HG03064 (cell line): ENCODE data around the gene FNDC10.

ENCODE experiments used
- ATAC-seq: cut with Tn5 transposase; IDR thresholded peaks from one replicate; pipeline ENCODE4 v1.9.1; 2021; ENCODE audit warnings: low read depth; ENCODE audit not compliant: unreplicated experiment

FNDC10 gene

DNA sequence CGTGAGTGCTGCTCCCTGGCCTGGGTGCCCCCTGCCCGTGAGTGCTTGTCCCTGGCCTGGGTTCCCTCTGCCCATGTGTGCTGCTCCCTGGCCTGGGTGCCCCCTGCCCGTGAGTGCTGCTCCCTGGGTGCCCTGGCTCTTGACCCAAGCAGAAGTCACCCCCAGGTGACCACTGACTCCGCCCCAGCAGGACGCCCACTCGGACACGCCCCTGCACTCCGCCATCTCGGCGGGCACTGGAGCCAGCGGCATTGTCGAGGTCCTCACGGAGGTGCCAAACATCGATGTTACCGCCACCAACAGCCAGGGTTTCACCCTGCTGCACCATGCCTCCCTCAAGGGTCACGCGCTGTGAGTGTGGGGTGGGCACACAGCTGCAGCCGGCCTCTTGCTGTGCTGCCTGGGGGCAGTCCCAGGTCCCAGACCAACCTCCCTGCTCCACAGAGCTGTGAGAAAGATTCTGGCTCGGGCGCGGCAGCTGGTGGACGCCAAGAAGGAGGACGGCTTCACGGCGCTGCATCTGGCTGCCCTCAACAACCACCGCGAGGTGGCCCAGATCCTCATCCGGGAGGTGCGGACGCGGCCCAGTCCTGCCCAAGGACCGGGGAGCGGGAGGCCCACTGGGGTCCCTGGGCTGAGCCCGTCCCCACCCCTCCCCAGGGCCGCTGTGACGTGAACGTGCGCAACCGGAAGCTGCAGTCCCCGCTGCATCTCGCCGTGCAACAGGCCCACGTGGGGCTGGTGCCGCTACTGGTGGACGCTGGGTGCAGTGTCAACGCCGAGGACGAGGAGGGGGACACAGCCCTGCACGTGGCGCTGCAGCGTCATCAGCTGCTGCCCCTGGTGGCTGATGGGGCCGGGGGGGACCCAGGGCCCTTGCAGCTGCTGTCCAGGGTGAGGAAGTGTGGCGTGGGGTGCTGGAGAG, 28.2 kb upstream of the FNDC10 start:
- ATAC-seq = no peak

GRCh38 chr1:1627261-1627828, 27.4 kb upstream of the FNDC10 start:
- ATAC-seq = no peak

DNA sequence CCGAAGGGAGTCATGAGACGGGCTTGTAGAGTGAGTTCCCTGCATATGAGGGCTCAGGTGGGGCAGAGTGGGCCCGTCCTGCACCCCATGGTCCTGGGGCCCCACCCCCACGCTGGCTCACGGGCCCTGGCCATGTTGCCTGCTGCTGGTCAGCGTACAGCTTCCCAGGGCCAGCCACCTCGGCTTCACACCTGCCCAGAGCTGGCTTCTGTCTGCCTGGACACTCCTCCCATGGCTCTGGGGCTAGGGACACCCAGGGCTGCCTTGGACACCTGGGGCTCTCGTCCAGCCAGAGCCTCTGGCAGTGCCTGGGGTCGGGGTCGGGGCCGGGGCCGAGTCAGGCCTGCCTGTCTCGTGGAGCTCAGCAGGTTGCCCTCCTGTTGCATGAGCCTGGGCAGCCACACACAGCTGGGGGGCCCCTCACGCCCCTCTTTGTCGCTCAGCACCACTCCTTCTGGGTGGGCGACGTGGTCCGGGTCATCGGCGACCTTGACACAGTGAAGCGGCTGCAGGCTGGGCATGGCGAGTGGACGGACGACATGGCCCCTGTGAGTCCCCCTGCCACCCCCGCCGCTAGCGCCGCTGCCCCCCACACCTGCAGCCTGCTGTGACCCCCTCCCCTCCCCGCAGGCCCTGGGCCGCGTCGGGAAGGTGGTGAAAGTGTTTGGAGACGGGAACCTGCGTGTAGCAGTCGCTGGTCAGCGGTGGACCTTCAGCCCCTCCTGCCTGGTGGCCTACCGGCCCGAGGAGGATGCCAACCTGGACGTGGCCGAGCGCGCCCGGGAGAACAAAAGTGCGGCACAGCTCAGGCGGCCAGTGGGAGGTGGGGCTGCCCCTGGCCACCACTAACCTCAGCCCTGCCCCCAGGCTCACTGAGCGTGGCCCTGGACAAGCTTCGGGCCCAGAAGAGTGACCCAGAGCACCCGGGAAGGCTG, 26.5 kb upstream of the FNDC10 start:
- ATAC-seq = no peak

DNA sequence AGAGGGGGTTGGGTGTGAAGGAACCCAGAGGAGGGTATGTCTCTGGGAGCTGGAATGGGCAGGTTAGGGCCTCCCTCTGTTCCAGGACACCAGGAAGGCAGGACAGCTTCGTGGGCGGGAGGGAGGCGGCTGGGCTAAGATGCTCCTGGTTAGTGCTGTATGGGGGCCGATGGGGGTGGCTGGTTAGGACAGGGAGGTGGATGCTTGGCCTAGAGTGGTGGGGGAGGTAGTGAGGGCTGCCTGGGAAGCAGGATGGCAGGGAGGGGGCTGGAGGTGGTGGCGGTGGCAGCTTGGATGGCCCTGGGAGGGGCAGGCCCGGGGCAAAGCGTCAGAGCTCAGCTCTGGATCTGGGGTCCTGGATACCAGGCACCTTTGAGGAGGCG, 25.9 kb upstream of the FNDC10 start:
- no peak for ATAC-seq

GRCh38 chr1:1625404-1625775, 25.5 kb upstream of the FNDC10 start:
- ATAC-seq = no peak

DNA sequence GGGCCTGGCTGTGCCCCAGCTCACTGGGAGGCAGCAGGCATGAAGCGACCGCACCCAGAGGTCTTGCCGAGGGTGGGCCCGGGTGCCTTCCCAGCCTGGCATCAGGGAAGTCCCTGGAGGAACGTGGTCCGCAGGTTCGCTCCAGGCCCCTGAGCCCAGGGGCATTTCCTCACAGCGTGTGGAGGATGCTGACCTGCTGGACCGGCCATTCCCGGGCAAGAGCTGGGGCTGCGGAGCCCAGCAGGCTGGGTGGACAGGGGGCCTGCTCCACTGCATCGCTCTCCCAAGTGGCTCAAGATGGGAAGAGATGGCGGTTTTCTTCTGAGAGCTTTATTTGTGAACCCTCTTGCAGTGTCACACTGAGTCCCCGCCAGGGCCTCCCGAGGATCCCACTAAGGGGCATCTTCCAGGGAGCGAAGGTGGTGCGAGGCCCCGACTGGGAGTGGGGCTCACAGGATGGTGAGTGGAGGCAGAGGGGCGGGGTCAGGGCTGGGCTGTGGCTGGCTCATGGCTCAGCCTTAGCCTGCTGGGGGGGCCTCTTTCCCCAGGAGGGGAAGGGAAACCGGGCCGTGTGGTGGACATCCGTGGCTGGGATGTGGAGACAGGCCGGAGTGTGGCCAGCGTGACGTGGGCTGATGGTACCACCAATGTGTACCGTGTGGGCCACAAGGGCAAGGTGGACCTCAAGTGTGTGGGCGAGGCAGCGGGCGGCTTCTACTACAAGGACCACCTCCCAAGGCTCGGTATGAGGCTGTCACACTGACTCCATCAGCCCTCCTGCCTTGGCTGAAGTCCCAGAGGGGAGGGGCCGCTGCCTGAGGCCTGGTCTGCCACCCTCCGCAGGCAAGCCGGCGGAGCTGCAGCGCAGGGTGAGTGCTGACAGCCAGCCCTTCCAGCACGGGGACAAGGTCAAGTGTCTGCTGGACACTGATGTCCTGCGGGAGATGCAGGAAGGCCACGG, 24.8 kb upstream of the FNDC10 start:
- no peak for ATAC-seq

- no peak for ATAC-seq
Measured at GRCh38 chr1:1623631-1624442, 23.9 kb upstream of the FNDC10 start.

- ATAC-seq = no peak
Measured at GRCh38 chr1:1623181-1623630, 23.3 kb upstream of the FNDC10 start.

DNA sequence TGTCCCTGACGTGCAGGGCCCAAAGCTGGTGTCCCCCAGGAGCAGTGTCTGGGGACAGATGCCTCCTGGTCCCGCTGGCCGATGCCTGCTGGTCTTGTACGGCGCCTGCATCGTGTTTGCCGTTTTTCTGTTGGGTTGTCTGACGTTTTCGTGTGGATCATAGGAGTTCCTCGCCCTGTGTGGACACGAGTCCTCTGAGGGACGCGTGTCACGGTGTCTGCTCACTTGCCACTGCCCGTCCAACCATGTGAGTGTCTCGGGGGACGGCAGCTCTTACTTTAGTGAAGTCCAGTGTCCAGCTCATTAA, 22.8 kb upstream of the FNDC10 start:
- no peak for ATAC-seq

DNA sequence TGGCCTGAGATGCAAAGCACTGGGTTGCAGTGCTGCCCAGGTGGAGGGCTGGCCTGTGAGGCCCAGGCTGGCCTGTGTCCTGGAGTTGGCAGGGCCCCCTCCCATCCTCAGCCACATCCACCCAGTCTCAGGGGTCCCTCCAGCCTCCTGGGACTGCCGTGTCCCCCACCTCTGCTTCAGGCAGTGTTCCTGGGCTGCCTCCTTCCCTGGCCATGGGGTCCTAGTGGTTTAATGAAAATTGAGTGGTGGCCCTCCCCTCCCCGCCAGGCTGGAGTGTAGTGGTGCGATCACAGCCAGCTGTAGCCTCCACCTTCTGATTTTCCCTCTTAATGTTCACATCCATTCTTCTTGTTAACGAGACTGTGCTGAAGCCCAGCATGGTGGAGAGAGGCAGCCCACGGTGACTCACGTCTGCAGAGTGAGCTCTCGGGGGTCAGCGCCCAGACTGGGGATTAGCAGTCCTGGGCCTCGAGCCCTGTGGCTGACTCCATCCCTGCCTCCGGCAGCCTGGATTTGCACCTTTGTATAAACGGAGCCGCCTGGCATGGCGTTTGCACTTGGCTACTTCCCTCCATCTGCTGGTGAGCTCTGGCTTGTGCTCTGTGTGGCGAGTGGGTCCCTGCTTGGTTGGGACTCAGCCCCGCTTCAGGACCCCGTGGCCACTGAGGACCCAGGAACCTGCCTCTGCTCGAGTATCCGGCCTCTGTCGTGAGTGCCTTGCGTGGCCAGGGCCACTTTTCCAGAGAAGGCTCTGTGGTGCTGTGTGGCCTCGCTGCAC, 22.3 kb upstream of the FNDC10 start:
- ATAC-seq = no peak

DNA sequence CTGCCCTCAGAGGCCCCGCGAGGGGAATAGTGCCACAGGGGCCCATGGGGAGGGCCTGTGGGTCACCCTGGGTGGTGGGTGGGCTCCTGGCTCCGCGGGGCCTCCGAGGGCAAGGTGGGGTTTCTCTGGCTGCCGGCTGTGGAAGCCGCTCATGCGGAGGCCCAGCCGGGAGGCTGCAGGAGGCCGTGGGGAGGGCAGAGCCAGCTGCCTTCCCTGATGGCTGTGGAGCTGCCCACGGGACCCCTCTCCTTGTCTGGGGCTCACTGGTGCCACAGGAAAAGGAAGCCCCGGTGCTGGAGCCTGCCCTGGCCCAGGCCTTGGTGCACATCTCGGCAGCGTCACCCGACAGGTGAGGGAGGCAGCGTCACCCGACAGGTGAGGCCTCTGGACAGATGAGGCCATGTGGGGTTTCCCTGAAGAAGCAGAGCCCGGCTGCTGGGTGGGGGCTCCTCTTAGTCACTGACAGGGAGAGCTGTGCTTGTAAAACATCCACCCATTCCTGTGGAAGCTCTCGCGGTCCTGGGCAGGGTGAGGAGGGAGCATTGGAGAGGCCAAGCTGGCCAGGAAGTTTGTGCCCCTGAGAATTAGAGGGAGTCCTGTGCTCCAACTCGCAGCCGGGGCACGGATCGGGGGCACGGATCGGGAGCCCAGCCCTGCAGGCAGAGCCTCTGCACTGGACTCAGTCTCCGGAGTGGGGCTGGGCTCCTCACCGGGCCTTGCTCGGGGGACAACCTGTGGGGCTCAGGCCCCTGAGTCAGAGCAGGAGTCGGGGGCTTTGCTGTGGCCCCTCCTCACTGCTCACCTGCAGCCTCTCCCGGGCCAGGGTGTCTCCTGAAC, 21.5 kb upstream of the FNDC10 start:
- no peak for ATAC-seq

DNA sequence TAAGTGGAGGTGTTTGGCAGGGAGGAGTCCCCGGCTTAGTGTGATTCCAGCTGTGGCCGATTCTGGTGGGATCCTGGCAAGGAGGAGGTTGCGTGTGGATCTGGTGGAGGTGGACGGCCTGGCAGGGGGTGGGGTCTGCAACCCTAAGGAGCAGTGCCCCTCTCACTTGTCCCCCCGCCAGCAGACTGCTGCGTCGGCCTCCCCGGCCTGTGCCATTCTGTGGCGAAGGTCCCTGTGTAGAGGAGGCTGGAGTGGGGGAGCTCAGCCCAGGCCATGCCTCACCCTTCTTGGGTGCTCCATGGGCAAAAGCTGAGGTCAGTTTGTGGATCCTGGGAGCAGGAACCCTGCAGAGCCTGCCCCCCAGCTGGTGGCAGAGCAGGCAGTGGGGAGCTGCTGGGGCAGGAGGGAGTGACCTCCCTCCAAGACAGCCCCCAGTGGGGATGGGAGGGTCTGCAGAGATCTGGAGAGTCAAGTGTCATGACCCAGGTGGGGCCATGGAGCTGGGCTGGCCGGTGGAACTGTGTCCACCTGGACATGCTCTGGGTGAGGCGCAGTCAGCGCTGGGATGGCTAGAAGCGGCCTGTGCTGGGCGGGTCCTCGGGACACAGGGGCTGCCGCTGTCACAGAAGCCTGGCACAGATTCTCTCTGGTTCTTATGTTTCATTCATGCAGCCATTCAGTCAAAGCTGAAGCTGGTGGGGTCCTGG, 20.7 kb upstream of the FNDC10 start:
- ATAC-seq = no peak

DNA sequence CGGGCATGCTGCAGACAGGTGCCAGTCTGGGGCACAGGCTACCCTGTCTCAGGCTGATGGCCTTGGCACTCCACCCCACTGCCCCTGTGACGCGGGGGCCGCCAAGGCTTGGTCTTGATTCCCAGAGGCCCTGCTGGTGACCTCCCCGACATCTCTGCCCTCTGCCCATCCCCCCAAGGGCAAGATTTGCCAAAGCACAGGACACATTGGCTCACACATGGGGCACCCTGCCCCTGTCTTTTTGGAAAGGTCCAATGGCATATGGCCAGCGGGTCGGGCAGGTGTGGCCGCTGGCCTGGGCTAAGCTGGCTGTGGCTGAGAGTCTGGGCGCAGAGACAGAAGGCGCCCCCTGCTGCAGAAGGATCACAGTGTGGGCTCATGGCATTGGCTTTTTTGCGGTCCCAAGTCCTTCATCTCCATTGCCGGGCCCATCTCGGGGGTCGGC, 20.0 kb upstream of the FNDC10 start:
- no peak for ATAC-seq

GRCh38 chr1:1618396-1619068, 18.6 kb upstream of the FNDC10 start:
- no peak for ATAC-seq

DNA sequence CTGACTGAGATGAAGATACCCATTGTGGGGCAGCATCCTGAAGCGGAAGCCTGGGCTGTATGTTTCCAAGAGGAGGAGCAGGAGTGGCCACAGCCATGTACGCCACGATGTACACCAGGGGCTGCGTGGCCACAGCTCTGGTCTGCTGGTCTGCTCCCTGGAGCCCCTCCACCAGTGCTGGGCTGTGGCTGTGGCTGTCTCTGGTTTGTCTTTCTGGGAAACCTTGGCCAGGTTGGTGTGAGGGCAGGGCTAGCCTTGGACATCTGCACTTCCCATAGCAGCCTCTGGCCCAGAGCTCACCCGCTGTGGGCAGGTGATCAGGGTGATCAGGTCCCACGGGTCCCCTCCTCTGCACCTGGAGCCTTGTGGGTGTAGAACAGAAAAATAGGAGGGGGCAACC, 18.0 kb upstream of the FNDC10 start:
- no peak for ATAC-seq

DNA sequence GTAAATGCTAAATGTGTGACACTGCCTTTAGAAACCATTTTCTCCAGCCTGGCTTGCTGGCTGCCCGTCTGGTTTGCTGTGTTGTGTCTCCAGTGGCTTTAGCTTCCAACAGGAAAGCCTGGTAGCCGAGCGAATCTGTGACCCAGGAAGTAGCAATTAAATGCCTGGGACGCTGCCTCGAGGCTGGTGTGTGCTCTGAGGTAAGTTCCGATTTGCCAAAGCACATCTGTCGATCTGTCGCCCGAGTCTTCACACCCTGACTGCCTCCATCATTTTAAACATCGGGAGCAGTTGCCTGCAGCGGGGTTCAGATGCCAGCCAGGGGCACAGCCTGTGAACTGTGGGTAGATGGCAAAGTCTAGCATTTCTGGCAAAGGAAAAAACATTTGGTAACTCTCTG, 17.6 kb upstream of the FNDC10 start:
- no peak for ATAC-seq

DNA sequence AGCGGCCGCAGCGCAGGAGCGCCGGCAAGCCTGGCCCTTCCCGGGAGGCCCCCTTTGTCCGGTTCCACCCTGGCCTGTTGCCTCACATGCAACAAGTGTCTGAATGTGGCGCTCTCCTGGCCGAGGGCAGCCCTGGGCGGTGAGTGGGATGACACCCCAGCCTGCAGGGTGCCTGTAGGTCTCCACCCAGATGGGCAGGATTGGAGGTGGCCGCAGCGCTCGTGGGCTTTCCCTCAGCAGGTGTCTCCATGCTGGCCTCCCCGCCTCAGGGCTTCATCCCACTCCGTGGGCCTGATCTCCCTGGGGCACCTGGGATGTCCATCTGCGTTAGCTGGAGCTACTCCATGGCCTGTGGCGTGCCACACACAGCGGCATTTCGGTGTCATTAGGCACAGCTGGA, 16.9 kb upstream of the FNDC10 start:
- ATAC-seq = no peak
